B cell (primary cell): ENCODE data around the gene ASIC4.

ENCODE experiments used
- EZH2 ChIP-seq: IDR thresholded peaks from 2 replicates; pipeline ENCODE4 v1.6.1; 2012; ENCODE audit warnings: borderline replicate concordance, low read depth, mild to moderate bottlenecking, moderate library complexity, low read length; ENCODE audit not compliant: insufficient read depth, poor library complexity, severe bottlenecking
- TF ChIP-seq, protein P1 (sequence below): fragments of 200-600 bp; IDR thresholded peaks from one replicate; pipeline ENCODE4 v1.8.0; 2022; ENCODE audit warnings: antibody characterized with exemption, mild to moderate bottlenecking

- TF ChIP-seq EZH2, result no peak
- TF ChIP-seq, protein P1, sequence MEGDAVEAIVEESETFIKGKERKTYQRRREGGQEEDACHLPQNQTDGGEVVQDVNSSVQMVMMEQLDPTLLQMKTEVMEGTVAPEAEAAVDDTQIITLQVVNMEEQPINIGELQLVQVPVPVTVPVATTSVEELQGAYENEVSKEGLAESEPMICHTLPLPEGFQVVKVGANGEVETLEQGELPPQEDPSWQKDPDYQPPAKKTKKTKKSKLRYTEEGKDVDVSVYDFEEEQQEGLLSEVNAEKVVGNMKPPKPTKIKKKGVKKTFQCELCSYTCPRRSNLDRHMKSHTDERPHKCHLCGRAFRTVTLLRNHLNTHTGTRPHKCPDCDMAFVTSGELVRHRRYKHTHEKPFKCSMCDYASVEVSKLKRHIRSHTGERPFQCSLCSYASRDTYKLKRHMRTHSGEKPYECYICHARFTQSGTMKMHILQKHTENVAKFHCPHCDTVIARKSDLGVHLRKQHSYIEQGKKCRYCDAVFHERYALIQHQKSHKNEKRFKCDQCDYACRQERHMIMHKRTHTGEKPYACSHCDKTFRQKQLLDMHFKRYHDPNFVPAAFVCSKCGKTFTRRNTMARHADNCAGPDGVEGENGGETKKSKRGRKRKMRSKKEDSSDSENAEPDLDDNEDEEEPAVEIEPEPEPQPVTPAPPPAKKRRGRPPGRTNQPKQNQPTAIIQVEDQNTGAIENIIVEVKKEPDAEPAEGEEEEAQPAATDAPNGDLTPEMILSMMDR, result no peak
These were observed 61.6 kb downstream of the ASIC4 start for GRCh38 chr2:219575566-219576504.
